HG03060 (cell line): Measurements from ENCODE around the gene CYB5D1.

Source experiments
- ATAC-seq: cut with Tn5 transposase; IDR thresholded peaks from one replicate; pipeline ENCODE4 v1.9.1; 2021; ENCODE audit warnings: low read depth, moderate number of reproducible peaks; ENCODE audit not compliant: unreplicated experiment

The CYB5D1 gene

DNA sequence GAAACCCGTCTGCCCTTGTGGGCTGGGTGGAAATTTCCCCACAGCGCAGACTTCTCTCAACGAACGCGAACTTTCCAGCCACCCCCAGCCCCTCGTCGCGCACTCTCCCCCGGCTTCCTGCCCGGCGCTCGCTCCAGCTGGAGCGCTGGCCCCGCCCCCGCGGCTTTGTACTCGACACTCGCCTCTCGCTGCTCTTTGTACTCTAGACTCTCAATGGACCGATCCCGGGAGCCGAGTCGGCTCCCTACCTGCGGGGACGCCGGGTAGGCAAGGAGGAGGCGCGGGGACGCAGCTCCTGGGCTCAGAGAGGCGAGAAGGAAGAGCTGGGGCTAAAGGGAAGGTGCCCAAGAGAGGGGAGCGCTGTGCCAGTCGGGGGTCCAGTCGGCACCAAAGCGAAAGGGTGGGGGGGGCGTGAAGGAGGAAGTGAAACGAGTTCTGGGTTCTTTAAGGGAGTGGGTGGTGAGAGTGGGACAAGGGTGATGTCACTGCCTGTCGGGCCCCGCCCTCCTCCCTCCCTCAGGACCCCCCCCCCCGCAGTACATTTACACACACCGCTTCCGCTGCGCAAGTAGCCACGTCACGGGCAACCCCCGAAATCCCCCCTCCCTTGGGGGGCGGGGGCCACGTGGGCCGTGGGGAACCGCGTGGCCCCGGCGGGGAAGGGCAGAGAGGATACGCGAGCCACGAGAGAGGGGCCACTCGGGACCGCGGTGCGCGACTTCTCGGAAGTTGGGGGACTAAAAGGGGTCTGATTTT is 14.1 kb upstream of the CYB5D1 start:
- ATAC-seq: no peak

DNA sequence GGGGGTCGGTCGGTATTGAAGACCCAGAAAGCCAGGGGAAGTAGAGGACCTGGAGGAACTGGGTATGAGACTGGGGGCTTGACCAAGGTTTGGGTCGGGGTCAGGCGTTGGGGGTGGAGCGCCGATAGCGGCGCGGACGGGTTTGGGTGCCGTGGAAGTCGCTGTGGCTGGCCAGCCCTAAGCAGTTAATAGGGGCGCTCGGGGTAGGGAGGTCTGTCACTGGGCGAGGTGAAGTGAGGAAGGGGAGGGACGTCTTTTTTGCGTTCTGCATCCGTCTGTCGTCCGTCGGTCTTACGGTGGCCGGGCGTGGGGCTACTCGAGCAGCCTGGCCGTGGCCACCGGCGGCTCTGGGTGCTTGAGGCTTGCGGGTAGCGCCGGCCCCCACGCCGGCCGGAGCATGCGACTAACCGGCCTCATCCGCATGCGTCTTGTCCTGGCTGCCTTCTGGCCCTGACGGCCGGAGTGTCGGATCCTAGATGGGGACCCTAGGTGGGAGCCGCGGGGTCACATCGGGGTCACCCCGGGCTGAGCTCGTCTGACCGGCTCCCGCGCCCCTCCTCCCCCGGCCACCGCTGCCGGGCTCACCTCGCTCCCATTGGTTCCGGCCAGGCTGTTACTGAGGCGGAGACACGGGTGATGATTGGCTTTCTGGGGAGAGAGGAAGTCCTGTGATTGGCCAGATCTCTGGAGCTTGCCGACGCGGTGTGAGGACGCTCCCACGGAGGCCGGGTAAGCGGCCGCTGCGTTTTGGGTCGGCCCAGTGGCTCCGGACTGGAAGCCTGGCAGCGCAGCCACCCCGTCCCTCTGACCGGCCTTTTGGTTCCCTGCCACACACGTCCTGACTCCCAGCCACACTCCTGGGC is 13.3 kb upstream of the CYB5D1 start:
- no peak for ATAC-seq

DNA sequence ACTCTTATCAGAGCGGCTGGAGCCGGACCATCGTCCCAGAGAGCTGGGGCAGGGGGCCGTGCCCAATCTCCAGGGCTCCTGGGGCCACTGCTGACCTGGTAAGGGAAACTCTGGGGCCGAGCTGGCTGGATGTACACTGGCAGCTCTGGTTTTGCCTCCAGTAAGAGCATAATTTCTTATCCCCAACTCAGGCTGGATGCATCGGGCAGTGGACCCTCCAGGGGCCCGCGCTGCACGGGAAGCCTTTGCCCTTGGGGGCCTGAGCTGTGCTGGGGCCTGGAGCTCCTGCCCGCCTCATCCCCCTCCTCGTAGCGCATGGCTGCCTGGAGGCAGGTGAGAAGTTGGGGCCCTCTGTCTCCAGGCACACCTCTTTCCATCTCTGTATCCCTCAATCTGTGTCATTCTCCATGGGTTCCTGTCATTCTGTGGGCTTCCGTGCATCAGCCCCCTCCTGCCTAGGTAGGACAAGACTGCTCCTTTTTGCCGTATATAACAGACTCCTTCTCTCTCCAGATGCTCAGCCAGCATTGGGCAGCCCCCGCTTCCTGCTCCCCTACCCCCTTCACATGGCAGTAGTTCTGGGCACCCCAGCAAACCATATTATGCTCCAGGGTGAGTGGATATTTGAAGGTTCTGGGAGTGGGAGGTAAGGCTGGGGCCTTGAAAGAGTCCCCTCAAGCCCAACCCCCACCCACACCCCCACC is 12.3 kb upstream of the CYB5D1 start:
- ATAC-seq: no peak

DNA sequence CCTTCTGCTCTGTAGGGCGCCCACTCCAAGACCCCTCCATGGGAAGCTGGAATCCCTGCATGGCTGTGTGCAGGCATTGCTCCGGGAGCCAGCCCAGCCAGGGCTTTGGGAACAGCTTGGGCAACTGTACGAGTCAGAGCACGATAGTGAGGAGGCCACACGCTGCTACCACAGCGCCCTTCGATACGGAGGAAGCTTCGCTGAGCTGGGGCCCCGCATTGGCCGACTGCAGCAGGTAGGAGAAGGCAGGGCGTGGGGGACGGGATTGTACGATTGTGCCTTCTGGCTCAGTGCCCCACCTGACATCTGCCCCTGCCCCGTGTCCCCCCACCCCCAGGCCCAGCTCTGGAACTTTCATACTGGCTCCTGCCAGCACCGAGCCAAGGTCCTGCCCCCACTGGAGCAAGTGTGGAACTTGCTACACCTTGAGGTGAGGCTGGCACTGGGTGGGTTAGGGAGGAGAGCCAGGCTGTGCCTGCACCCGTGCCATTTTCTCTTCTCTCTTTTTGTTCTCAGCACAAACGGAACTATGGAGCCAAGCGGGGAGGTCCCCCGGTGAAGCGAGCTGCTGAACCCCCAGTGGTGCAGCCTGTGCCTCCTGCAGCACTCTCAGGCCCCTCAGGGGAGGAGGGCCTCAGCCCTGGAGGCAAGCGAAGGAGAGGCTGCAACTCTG is 11.6 kb upstream of the CYB5D1 start:
- no peak for ATAC-seq

DNA sequence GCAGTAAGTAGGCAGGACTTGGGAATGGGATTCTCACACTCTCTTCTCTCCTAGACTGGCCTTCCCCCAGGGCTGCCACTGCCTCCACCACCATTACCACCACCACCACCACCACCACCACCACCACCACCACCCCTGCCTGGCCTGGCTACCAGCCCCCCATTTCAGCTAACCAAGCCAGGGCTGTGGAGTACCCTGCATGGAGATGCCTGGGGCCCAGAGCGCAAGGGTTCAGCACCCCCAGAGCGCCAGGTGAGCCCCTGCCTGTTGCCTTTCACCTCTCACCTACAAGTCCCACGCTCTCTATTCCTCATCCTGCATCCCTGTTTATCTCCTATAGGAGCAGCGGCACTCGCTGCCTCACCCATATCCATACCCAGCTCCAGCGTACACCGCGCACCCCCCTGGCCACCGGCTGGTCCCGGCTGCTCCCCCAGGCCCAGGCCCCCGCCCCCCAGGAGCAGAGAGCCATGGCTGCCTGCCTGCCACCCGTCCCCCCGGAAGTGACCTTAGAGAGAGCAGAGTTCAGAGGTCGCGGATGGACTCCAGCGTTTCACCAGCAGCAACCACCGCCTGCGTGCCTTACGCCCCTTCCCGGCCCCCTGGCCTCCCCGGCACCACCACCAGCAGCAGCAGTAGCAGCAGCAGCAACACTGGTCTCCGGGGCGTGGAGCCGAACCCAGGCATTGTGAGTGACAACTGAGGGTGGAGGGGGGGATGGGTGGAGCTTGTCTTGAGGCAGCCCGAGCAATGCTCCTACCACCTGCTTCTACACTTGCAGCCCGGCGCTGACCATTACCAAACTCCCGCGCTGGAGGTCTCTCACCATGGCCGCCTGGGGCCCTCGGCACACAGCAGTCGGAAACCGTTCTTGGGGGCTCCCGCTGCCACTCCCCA is 10.8 kb upstream of the CYB5D1 start:
- no peak for ATAC-seq

DNA sequence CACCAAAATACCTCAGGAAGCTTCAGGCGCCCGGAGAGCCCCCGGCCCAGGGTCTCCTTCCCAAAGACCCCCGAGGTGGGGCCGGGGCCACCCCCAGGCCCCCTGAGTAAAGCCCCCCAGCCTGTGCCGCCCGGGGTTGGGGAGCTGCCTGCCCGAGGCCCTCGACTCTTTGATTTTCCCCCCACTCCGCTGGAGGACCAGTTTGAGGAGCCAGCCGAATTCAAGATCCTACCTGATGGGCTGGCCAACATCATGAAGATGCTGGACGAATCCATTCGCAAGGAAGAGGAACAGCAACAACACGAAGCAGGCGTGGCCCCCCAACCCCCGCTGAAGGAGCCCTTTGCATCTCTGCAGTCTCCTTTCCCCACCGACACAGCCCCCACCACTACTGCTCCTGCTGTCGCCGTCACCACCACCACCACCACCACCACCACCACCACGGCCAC is 9.6 kb upstream of the CYB5D1 start:
- ATAC-seq: no peak

DNA sequence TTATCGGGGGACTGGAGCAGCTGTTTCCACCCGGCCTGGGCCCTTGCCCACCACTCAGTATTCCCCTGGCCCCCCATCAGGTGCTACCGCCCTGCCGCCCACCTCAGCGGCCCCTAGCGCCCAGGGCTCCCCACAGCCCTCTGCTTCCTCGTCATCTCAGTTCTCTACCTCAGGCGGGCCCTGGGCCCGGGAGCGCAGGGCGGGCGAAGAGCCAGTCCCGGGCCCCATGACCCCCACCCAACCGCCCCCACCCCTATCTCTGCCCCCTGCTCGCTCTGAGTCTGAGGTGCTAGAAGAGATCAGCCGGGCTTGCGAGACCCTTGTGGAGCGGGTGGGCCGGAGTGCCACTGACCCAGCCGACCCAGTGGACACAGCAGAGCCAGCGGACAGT is 9.1 kb upstream of the CYB5D1 start:
- ATAC-seq: no peak

DNA sequence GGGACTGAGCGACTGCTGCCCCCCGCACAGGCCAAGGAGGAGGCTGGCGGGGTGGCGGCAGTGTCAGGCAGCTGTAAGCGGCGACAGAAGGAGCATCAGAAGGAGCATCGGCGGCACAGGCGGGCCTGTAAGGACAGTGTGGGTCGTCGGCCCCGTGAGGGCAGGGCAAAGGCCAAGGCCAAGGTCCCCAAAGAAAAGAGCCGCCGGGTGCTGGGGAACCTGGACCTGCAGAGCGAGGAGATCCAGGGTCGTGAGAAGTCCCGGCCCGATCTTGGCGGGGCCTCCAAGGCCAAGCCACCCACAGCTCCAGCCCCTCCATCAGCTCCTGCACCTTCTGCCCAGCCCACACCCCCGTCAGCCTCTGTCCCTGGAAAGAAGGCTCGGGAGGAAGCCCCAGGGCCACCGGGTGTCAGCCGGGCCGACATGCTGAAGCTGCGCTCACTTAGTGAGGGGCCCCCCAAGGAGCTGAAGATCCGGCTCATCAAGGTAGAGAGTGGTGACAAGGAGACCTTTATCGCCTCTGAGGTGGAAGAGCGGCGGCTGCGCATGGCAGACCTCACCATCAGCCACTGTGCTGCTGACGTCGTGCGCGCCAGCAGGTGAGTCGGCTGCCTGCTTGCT is 8.6 kb upstream of the CYB5D1 start:
- ATAC-seq: no peak

DNA sequence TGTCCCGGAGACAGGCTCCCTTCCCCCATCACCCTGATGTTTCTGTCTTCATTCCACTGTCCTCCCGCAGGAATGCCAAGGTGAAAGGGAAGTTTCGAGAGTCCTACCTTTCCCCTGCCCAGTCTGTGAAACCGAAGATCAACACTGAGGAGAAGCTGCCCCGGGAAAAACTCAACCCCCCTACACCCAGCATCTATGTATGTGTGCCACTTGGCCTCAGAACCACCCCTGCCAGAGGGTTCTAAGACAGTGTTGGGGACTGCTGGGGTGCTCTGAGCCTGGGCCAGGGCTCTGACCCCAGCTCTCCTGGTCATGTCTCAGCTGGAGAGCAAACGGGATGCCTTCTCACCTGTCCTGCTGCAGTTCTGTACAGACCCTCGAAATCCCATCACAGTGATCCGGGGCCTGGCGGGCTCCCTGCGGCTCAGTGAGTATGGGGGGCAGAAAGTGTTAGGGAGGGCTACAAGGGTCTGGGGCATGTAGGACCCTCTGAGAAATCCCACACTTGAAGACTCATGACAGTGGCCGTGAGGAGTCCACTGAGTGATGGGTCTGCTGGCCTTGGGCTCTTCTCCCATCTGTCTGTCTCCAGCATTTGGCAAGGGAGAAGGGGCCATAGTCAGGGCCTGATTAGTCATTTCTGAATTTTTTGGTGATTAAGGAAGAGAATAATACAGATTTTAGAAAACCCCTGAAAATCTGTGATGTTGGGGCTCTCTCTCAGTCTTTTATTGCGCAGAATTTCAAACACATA is 7.9 kb upstream of the CYB5D1 start:
- no peak for ATAC-seq

DNA sequence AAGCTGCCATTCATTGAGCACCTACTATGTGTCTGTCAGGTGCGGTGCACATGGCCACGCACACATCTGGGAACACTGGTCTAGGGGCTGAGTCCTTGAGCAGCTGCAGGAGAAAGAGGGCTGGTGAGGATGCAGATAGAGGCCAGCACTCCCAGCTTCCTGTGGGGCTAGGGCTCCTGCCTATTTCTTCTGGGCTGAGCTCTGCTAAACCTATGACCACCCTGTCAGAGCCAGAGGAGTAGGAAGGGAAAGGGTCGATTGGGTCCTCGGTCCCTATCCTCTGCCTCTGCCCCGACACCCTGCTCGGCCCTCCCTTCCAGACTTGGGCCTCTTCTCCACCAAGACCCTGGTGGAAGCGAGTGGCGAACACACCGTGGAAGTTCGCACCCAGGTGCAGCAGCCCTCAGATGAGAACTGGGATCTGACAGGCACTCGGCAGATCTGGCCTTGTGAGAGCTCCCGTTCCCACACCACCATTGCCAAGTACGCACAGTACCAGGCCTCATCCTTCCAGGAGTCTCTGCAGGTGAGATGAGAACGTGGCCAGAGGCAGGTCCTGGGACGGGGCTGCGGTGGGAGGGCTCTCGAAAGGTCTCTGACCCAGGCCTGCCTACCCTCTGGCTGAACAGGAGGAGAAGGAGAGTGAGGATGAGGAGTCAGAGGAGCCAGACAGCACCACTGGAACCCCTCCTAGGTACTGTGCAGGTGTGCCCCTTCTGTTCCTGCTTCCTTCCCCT is 6.9 kb upstream of the CYB5D1 start:
- no peak for ATAC-seq

DNA sequence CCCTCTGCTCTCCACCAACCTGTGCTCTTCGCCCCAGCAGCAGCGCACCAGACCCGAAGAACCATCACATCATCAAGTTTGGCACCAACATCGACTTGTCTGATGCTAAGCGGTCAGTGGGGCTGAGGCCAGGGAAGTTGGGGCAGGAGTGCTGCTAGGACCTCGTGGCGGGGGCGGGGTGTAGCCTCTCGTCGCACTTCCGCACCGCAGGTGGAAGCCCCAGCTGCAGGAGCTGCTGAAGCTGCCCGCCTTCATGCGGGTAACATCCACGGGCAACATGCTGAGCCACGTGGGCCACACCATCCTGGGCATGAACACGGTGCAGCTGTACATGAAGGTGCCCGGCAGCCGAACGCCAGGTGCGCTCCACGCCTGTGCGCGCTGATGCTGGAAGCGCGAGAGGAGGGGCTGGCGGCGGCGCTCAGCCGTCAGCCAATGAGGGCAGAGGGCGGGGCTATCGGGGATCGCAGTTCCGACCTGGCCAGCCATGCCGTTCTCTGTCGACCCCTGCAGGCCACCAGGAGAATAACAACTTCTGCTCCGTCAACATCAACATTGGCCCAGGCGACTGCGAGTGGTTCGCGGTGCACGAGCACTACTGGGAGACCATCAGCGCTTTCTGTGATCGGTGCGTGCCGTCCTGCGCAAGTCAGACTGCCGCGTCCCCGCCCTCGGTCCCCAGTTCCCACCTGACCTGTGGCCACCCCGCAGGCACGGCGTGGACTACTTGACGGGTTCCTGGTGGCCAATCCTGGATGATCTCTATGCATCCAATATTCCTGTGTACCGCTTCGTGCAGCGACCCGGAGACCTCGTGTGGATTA is 6.2 kb upstream of the CYB5D1 start:
- ATAC-seq: no peak

DNA sequence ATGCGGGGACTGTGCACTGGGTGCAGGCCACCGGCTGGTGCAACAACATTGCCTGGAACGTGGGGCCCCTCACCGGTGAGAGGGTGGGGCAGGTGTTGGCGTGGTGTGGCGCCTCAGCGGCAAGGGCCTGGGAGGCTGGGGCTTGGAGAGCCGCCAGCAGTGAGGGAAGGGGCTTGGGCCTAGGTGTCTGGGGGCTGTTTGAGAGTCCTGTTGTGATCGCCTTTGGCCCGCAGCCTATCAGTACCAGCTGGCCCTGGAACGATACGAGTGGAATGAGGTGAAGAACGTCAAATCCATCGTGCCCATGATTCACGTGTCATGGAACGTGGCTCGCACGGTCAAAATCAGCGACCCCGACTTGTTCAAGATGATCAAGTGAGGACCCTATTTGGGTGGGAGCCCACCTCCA is 5.5 kb upstream of the CYB5D1 start:
- ATAC-seq: no peak

DNA sequence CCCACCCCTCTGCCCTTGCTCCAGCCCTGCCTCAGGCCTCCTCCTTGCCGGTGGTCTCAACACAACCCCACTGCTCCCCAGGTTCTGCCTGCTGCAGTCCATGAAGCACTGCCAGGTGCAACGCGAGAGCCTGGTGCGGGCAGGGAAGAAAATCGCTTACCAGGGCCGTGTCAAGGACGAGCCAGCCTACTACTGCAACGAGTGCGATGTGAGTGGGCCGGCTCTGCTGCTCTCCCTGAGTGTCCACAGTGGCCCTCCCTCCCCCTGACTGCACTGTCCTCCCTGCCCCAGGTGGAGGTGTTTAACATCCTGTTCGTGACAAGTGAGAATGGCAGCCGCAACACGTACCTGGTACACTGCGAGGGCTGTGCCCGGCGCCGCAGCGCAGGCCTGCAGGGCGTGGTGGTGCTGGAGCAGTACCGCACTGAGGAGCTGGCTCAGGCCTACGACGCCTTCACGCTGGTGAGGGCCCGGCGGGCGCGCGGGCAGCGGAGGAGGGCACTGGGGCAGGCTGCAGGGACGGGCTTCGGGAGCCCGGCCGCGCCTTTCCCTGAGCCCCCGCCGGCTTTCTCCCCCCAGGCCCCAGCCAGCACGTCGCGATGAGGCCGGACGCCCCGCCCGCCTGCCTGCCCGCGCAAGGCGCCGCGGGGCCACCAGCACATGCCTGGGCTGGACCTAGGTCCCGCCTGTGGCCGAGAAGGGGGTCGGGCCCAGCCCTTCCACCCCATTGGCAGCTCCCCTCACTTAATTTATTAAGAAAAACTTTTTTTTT is 4.7 kb upstream of the CYB5D1 start:
- no peak for ATAC-seq

DNA sequence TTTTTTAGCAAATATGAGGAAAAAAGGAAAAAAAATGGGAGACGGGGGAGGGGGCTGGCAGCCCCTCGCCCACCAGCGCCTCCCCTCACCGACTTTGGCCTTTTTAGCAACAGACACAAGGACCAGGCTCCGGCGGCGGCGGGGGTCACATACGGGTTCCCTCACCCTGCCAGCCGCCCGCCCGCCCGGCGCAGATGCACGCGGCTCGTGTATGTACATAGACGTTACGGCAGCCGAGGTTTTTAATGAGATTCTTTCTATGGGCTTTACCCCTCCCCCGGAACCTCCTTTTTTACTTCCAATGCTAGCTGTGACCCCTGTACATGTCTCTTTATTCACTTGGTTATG is 4.1 kb upstream of the CYB5D1 start:
- ATAC-seq: no peak

DNA sequence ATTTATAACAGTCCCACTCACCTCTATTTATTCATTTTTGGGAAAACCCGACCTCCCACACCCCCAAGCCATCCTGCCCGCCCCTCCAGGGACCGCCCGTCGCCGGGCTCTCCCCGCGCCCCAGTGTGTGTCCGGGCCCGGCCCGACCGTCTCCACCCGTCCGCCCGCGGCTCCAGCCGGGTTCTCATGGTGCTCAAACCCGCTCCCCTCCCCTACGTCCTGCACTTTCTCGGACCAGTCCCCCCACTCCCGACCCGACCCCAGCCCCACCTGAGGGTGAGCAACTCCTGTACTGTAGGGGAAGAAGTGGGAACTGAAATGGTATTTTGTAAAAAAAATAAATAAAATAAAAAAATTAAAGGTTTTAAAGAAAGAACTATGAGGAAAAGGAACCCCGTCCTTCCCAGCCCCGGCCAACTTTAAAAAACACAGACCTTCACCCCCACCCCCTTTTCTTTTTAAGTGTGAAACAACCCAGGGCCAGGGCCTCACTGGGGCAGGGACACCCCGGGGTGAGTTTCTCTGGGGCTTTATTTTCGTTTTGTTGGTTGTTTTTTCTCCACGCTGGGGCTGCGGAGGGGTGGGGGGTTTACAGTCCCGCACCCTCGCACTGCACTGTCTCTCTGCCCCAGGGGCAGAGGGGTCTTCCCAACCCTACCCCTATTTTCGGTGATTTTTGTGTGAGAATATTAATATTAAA is 3.6 kb upstream of the CYB5D1 start:
- no peak for ATAC-seq
